ENCODE results near the gene ADAM17.
"Not testable (repeated sequence)": the region's sequence is repeated elsewhere in the genome, so short reads cannot be mapped to it uniquely, and the experiment has no call there.

ADAM17 gene

DNA sequence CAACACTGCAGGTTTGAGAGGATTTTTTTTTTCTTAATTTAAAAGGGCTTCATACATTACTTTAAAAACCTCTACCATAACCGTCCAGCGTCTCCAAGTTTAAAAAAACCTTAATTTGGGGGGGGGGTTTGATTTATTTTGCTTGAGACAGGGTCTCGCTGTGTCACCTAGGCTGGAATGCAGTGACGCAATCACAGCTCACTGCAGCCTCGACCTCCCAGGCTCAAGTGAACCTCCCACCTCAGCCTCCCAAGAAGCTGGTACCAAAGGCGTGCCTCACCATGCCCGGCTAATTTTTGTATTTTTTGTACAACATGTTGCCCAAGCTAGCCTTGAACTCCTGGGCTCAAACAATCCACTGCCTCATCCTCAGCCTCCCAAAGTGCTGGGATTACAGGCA lies 36.9 kb downstream of the ADAM17 start:
- DNase-seq, result no peak

- no peak for DNase-seq
Measured at GRCh38 chr2:9518163-9518562, 37.5 kb downstream of the ADAM17 start.

DNA sequence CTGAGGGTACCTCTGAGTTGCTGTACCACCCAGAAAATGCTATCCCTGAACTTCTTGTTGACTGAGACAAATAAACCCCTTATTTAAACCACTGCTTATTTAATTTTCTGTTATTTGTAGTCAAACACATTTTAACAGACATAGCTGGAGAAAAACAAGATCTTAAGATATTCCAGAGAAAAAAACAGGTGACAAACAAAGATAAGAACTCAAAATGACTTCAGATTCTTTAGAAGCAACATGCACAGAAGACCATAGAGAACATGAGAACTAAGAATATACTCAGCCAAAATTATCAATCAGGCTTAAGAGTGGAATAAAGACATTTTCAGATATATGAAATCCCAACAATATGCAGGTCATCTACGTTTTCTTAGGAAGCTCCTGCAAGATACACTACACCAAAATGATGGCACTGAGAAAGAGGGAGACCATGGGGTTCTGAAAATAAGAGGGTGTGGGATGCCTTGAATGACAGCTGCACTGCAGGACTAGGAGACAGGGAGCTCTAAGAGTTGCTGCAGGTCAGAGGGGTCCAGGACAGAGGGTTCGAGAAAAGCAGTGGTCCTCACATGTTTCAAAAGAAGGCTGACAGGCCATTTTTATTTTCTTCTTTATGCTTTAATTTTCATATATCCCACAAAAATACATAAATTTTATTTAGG lies 38.4 kb downstream of the ADAM17 start:
- DNase-seq, result no peak

DNA sequence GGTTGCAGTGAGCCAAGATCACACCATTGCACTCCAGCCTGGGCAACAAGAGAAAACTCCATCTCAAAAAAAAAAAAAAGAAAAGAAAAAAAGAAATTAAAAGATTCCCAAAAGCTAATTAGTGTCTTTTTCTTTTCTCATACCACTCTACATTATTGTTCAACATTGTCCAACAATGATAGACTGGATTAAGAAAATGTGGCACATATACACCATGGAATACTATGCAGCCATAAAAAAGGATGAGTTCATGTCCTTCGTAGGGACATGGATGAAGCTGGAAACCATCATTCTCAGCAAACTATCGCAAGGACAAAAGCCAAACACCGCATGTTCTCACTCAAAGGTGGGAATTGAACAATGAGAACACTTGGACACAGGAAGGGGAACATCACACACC lies 41.7 kb downstream of the ADAM17 start:
- DNase-seq, result not testable (repeated sequence)

GRCh38 chr2:9508931-9509330 lies 46.7 kb downstream of the ADAM17 start:
- DNase-seq, result no peak

DNA sequence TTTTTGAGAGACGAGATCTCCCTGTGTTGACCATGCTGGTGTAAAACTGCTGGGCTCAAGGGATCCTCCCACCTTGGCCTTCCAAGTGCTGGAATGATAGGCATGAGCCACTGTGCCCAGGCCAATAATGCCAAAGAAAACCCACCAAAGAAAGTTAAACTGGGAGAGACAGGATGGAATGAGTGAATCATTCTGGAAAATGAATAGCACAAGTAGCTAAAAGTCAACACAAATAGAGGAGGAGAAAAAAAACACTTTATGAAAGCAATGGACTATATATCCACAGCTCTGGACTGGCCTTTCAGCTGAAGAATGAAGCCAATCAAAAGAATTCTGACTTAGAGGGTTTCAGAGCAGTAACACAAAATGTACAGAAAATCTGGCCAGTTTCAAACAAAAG lies 57.4 kb downstream of the ADAM17 start:
- DNase-seq, result no peak

DNA sequence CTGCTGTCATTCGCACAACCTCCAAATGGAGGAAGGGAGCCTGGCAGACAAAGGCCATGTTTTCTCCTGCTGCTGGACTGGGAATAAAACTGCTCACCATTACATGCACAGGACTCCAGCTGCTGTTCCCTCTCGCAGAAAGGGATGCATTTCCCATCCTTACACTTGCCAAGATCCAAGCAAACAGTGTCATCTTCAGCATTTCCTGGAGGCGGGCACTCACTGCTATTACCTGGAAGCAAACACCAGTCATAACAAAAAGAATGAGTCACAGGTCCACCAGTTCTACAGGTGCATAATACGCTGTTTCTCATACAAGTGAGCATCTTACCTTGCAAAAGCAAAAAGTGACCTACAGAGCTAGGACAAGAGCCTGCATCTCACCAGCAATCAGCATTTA lies 58.6 kb downstream of the ADAM17 start:
- no peak for DNase-seq

GRCh38 chr2:9494081-9494480 lies 61.5 kb downstream of the ADAM17 start:
- no peak for DNase-seq

DNA sequence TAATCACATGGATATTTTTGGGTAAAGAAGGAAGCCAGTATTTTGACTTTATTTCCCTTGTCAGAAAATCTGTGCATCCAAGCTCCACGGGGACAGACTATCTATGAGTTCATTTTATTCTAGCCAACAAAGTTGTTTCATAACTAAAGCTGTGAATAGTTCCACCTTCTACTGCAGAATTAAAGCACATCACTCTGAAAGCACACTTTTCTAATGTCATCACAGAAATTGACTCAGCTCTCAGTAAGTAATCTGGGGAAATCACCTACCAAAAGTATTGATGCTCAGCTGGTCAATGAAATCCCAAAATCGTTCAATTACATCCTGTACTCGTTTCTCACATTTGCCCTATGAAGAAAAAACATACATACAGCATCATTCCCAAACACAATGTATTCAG lies 62.2 kb downstream of the ADAM17 start:
- DNase-seq, result no peak

DNA sequence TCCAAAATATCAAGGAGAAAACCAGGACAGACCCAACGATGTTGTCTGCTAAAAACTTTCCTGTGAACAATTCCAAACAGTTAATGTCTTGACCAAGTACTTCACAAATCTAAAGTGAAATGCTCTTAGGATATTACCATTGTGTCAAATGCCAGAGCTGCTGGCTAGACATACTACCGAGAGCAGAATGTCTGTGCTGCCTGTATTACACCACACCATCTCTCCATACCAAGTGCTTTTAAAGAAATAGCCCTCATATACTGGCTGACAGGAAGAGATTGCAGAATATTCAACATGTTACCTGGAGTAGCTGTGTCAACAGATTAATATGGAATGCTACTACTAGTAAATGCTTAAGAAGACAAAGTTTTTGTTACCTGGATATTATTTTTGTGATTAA lies 62.7 kb downstream of the ADAM17 start:
- no peak for DNase-seq

GRCh38 chr2:9490789-9491188 lies 64.8 kb downstream of the ADAM17 start:
- no peak for DNase-seq

DNA sequence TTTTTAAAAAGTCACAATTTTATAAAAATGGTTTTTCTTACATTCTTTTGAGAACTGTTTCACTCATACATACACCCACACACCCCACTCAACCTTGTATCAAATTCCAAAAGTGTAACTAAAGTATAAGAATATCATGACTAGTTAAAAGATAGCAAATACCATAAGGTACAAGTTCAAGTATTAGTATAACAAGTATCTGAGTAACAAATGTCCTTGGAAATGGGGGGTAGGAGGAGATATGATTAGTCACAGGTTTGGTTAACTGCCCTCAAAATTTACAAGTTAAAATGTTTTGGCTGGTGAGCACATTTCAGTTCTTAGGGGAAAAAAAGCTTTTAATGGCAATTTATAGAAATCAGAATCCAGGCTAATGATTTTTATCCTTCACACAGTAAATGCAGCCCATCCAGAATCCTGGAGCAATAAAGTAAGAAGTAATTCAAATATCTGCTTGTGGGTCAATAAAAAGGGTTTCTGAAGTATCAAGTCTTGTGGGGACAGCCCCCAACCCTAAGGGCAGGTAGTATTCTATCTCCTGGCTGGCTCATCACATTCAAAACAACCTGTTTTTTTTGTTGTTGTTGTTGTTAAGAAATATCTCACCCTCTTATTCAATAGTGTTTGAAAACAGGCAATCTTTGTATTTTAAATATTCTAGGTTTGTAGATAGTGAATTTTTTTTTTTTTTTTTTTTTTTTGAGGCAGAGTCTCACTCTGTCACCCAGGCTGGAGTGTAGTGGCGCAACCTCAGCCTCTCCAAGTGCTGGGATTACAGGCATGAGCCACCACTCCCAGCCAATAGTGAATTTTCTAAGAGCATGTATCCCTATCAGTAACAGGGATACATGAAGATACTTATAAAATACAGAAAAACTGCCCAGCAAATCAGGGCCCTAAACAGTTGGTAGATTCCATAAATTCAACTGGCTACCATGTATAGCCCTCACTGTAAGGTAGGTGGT lies 66.8 kb downstream of the ADAM17 start:
- no peak for DNase-seq

- no peak for DNase-seq
Measured at GRCh38 chr2:9484533-9484932, 71.1 kb downstream of the ADAM17 start.

- no peak for DNase-seq
Measured at GRCh38 chr2:9483107-9483506, 72.5 kb downstream of the ADAM17 start.

- DNase-seq, result no peak
Measured at GRCh38 chr2:9480157-9480556, 75.5 kb downstream of the ADAM17 start.

- DNase-seq, result no peak
Measured at GRCh38 chr2:9478526-9478925, 77.1 kb downstream of the ADAM17 start.

- no peak for DNase-seq
Measured at GRCh38 chr2:9477914-9478313, 77.7 kb downstream of the ADAM17 start.

- no peak for DNase-seq
Measured at GRCh38 chr2:9474361-9475057, 81.1 kb downstream of the ADAM17 start, which contains the start of gene IAH1. TSS of gene IAH1 (plus strand) at chr2:9474551. CDS start at chr2:9474567, 16 bp downstream.

DNA sequence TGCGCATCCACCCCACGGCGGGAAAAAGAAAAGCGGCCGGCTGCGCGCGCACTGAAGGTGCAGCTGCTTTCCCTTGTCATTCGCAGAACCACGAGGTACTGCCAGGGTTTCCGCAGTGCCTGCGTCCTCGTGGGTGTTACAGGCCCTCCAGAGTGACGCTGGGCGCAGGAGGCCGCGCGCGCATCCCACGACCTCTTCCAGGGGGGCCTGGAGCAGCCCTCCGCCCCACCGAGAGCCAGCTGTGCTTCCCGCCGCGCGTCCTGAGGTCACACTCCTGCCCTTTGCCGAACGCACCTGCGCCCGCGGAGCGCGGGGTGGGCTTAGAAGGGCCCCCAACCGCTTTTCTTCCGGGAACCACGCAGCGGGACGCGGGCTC lies 81.7 kb downstream of the ADAM17 start:
- no peak for DNase-seq

DNA sequence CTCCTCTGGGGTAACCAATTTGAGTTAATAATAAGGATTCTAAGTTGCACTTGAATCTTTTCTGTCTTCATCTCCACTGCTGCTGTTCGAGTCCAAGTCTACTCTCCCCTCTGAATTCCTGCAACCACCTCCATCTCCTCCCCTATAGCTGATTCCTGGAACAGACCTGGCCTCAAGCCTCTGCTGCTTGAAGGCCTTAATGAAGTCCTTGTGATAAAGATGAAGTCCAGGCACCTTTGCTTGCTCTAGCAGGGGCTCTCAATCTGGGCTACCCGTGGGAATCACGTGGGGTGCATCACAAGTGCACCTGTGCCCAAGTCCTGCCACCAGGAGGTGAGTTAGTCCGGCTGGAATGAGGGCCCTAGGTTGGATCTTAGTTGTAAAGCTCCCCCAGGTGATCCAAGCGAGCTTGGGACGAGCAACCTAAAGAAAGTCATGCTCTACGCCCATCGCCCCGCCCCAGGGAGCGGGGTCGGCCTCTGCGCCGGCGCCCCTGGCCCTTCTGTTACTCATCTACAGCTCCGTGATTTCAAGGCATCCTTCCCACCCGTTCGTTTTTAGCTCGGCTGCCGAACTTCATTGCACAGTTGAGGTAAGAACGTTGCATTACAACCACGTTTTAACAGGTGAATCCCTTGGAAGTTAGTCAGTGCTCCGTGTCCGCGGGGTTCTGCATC lies 82.2 kb downstream of the ADAM17 start:
- DNase-seq, result no peak

- no peak for DNase-seq
Measured at GRCh38 chr2:9472511-9472910, 83.1 kb downstream of the ADAM17 start.

GRCh38 chr2:9471206-9471605 lies 84.4 kb downstream of the ADAM17 start:
- no peak for DNase-seq

DNA sequence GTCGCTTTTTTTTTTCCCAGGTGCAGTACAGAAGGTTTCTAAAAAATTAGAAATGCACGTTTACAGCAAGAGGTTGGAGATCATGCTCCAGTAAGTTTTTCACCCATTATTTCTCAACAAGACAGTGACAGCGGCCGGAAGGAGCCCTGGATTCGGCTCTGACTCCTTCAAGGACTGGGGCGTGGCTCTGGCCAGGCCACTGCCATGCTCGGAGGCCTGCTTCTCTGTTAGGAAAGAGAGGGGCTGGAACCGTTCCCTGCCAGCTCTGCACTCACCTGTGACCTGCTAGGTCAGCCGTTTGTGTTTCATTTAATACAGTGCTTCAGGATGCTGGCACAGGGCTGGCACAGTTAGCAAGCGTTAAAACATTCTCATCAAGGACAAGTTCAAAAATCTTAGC lies 87.9 kb downstream of the ADAM17 start:
- no peak for DNase-seq

All from KG1 (cell line).